K562 (cell line): ENCODE results near the gene CPSF4. TPM values are rescaled to one million over a fixed set of nuclear protein-coding genes. Genes with fewer than 3 reads are reported as not detected.

ENCODE experiments used
- ATAC-seq: fragments of 200-7000 bp; cut with Tn5 transposase; 3 replicates; pipeline ENCODE4 v1.9.1; 2020; ENCODE audit warnings: moderate library complexity
- BruUV-seq: library from RNA; stranded (reverse); fragments of 400-500 nt; replicated peaks from 2 replicates; lab custom pipeline; 2021; lab: Mats Ljungman, UMichigan
- CTCF ChIA-PET: fragments of 300-600 bp; formaldehyde crosslinking; extraction: SDS; loops from one replicate; lab custom pipeline; 2021; ENCODE audit warnings: low intra/inter-chr PET ratio; lab: Yijun Ruan, JAX
- POLR2A ChIA-PET: fragments of 300-600, 350-650 bp; sonication (Branson Sonifier 250); formaldehyde crosslinking; extraction: SDS; loops from one replicate; lab custom pipeline; 2021; ENCODE audit warnings: antibody characterized with exemption, inconsistent platforms; lab: Yijun Ruan, JAX
- DNase-seq, 4 experiments: peaks; one replicate each; pipeline versions ENCODE4 v3.0.0 to v3.0.0-alpha.2; 2011 to 2018; ENCODE audit warnings: low spot score in 3 of 4, mixed read lengths in 3 of 4; ENCODE audit errors: extremely low read depth in 1 of 4
- FAIRE-seq: peaks from 2 replicates; lab custom pipeline; 2011; peaks lifted over from hg19 to GRCh38; lab: Jason Lieb, UNC
- H2AFZ ChIP-seq: 2 replicates; pipeline ENCODE4 v1.6.0; 2011; ENCODE audit warnings: low read depth, low read length, control low read depth, inconsistent platforms
- H3K27ac ChIP-seq: fragments of 200-600 bp; 3 replicates; pipeline ENCODE4 v1.8.0; 2011; ENCODE audit warnings: low read depth, mild to moderate bottlenecking, control low read depth, inconsistent platforms, low read length, moderate library complexity, mixed read lengths; ENCODE audit errors: extremely low read depth
- H3K27me3 ChIP-seq, 2 experiments: fragments of 300-600 bp in 1 of 2; 2 replicates in 1 of 2; 3 replicates in 1 of 2; pipeline versions ENCODE4 v1.6.0 to v1.8.0; 2011; ENCODE audit warnings: inconsistent platforms in 2 of 2, low read length in 2 of 2, mild to moderate bottlenecking in 1 of 2, mixed read lengths in 1 of 2, moderate library complexity in 1 of 2; ENCODE audit not compliant: control insufficient read depth in 2 of 2, insufficient read depth in 2 of 2
- H3K36me3 ChIP-seq: fragments of 300-600 bp; 3 replicates; pipeline ENCODE4 v1.8.0; 2011; ENCODE audit warnings: mild to moderate bottlenecking, low read length, inconsistent platforms; ENCODE audit not compliant: control insufficient read depth, insufficient read depth
- H3K4me1 ChIP-seq, 2 experiments: fragments of 200-600 bp in 1 of 2; replicated peaks in 1 of 2; 2 replicates in 1 of 2; 3 replicates in 1 of 2; pipeline versions ENCODE4 v1.5.1 to v1.8.0; 2011; ENCODE audit warnings: inconsistent platforms in 2 of 2, low read length in 2 of 2, mild to moderate bottlenecking in 1 of 2, mixed read lengths in 1 of 2, moderate library complexity in 1 of 2; ENCODE audit not compliant: control insufficient read depth in 2 of 2, insufficient read depth in 2 of 2
- H3K4me2 ChIP-seq: 2 replicates; pipeline ENCODE4 v1.6.1; 2011; ENCODE audit warnings: low read length, control low read depth, inconsistent platforms, mixed read lengths; ENCODE audit not compliant: insufficient read depth
- H3K4me3 ChIP-seq: fragments of 200-600 bp; sonication (generic), shearing (Covaris generic); 2 replicates; pipeline ENCODE4 v1.5.1; 2016; ENCODE audit warnings: control low read depth, inconsistent platforms
- H3K79me2 ChIP-seq: fragments of 200-600 bp; 3 replicates; pipeline ENCODE4 v1.8.0; 2011; ENCODE audit warnings: low read length, inconsistent platforms; ENCODE audit not compliant: control insufficient read depth, insufficient read depth
- H3K9ac ChIP-seq, 2 experiments: 2 replicates each; pipeline versions ENCODE4 v1.6.0 to v1.6.1; 2011; ENCODE audit warnings: low read depth in 2 of 2, low read length in 2 of 2, control low read depth in 1 of 2, inconsistent platforms in 1 of 2, mild to moderate bottlenecking in 1 of 2, mixed read lengths in 1 of 2; ENCODE audit not compliant: insufficient read depth in 1 of 2
- H3K9me1 ChIP-seq: one replicate; pipeline ENCODE4 v1.6.0; 2011; ENCODE audit warnings: inconsistent platforms, mild to moderate bottlenecking, low read length, moderate library complexity; ENCODE audit not compliant: control insufficient read depth, insufficient read depth
- H3K9me3 ChIP-seq: replicated peaks from 2 replicates; pipeline ENCODE4 v1.5.1; 2011; ENCODE audit warnings: low read depth, low read length, inconsistent platforms; ENCODE audit not compliant: control insufficient read depth, insufficient read depth
- H4K20me1 ChIP-seq: replicated peaks from 2 replicates; pipeline ENCODE4 v1.6.1; 2011; ENCODE audit warnings: low read length, inconsistent platforms, mixed read lengths; ENCODE audit not compliant: control insufficient read depth, insufficient read depth
- POLR2G ChIP-seq: fragments of 200-400 bp; formaldehyde crosslinking; IDR thresholded peaks from 2 replicates; pipeline ENCODE4 v1.6.1; 2017; ENCODE audit warnings: low read depth, mild to moderate bottlenecking, antibody characterized with exemption, low read length, moderate library complexity
- ZNF12 ChIP-seq: sonication (generic); formaldehyde crosslinking; IDR thresholded peaks from 2 replicates; pipeline ENCODE4 v1.4.0; 2020; ENCODE audit warnings: mild to moderate bottlenecking, missing genetic modification reagents
- ZNF830 ChIP-seq: fragments of 250-450 bp; sonication (Bioruptor Pico); IDR thresholded peaks from 2 replicates; pipeline ENCODE4 v1.5.0; 2021; ENCODE audit warnings: mild to moderate bottlenecking
- WGBS: fragments of 100-300 bp; shearing (Covaris generic); methylation state at CpG from one replicate; pipeline ENCODE4 v1.1.6; 2016; ENCODE audit warnings: low coverage, mixed read lengths; ENCODE audit not compliant: insufficient coverage; ENCODE audit errors: missing lambda C conversion rate; 5-methylcytosine and 5-hydroxymethylcytosine counted together
- in situ Hi-C: fragments of 300-500 bp; cut with MboI; formaldehyde crosslinking; loops from 4 replicates; pipeline ENCODE4 v1.15.0; 2018; ENCODE audit warnings: inconsistent platforms, mixed read lengths
- intact Hi-C: fragments of 100-400 bp; cut with micrococcal nuclease; formaldehyde crosslinking; loops from 2 replicates; pipeline ENCODE4 v1.14.2; 2022
- polyA plus RNA-seq, 8 experiments: library from polyadenylated mRNA; depleted of rRNA in 4 of 8; stranded (reverse) in 5 of 8; unstranded in 3 of 8; fragments of >200 nt; fragmentation: Nextera tagmentation in 2 of 8; fragmentation: Illumina TruSeq in 1 of 8; extraction: Ambion mirVana in 2 of 8; extraction: Trizol in 1 of 8; gene quantifications; 2 replicates each; pipeline versions ENCODE4 v1.2.1 to v1.2.3, GENCODE V29; 2011 to 2014; ENCODE audit warnings: inconsistent platforms in 1 of 8, missing spikeins in 1 of 8
- total RNA-seq, 7 experiments: library from RNA; depleted of rRNA in 6 of 7; stranded (reverse); fragments of >200 nt in 6 of 7; fragmentation: Illumina TruSeq in 2 of 7; extraction: Trizol in 2 of 7; gene quantifications; 2 replicates each; pipeline versions ENCODE4 v1.2.1 to v1.2.3, GENCODE V29; 2011 to 2021; ENCODE audit warnings: low replicate concordance in 1 of 7
- TF ChIP-seq, protein P1 (sequence below): sonication (generic); formaldehyde crosslinking; IDR thresholded peaks from 2 replicates; pipeline ENCODE4 v1.8.1; 2023; ENCODE audit warnings: mild to moderate bottlenecking, missing genetic modification reagents
- TF ChIP-seq, protein P2 (sequence below): fragments of 250-450 bp; sonication (Bioruptor Pico); IDR thresholded peaks from 2 replicates; pipeline ENCODE4 v1.5.0; 2021; ENCODE audit warnings: mild to moderate bottlenecking, moderate library complexity

Gene CPSF4
- total and polyA plus RNA-seq, 9 of the 15 experiments (the other 6 are each of a cell fraction or from before 2014, with no cell fraction given): 16.9 to 118 (median 71.7) TPM

DNA sequence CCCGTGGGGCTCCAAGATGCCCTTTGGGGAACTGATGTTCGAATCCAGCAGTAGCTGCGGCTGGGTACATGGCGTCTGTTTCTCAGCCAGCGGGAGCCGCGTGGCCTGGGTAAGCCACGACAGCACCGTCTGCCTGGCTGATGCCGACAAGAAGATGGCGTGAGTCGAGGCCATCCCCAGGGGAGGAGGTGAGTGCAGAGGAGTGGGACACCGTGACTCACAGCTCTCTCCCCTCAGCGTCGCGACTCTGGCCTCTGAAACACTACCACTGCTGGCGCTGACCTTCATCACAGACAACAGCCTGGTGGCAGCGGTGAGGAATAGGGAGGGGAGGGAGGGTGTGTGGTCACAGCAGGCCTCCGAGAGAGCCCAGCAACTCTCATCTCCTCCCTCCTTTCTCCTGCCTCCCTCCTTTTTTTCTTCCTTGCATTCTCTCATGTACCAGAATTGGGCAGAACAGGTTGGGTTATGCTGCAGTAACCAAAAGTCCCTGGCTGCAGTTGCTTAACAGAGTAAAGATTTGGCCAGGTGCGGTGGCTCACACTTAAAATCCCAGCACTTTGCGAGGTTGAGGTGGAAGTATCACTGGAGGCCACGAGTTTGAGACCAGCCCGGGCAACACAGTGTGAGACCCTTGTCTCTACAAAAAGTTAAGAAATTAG is 47.7 kb upstream of the CPSF4 start:
- ChIA-PET CTCF (interaction anchor here (1.0 kb wide), 1 partner anchor 26 kb away, joined by 3 read pairs; no protein-coding TSS in a partner anchor), POLR2A (interaction anchor here (0.5 to 4.7 kb wide), 2 partner anchors 11 to 17 kb away, joined by 3 to 35 read pairs; partner anchors contain the start of genes BUD31 and PDAP1)
- H3K36me3 ChIP-seq: peaks cover 96% of the 10 kb centered on the region; the same call in 2 of the 3 replicates
- in situ Hi-C loops: no loop called here
- peak overlapping the region in 1 of 2 experiments; percentile 8; a peak in 1 of 4 replicates for H3K9ac ChIP-seq
- intact Hi-C loops: no loop called here
- no peaks in the 10 kb centered on the region for H3K9me3 ChIP-seq
- no peaks in the 10 kb centered on the region for H3K27me3 ChIP-seq
- H3K4me2 ChIP-seq: no peak overlapping the region
- H3K79me2 ChIP-seq: 0 out of 3 replicates have a peak, but pooled peaks cover 4% of the 10 kb centered on the region
- H2AFZ ChIP-seq: no peak overlapping the region
- H3K4me3 ChIP-seq: no peak overlapping the region
- H3K27ac ChIP-seq: no peak overlapping the region
- no peaks in the 10 kb centered on the region for H3K9me1 ChIP-seq
- peak; percentile 69 for TF ChIP-seq POLR2G
- TF ChIP-seq, protein P1, sequence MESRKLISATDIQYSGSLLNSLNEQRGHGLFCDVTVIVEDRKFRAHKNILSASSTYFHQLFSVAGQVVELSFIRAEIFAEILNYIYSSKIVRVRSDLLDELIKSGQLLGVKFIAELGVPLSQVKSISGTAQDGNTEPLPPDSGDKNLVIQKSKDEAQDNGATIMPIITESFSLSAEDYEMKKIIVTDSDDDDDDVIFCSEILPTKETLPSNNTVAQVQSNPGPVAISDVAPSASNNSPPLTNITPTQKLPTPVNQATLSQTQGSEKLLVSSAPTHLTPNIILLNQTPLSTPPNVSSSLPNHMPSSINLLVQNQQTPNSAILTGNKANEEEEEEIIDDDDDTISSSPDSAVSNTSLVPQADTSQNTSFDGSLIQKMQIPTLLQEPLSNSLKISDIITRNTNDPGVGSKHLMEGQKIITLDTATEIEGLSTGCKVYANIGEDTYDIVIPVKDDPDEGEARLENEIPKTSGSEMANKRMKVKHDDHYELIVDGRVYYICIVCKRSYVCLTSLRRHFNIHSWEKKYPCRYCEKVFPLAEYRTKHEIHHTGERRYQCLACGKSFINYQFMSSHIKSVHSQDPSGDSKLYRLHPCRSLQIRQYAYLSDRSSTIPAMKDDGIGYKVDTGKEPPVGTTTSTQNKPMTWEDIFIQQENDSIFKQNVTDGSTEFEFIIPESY (CRISPR knock-in tag): peak; percentile 98
- peak; percentile 92 for TF ChIP-seq ZNF12 (CRISPR knock-in tag)
- no peak for TF ChIP-seq ZNF830 (CRISPR knock-in tag)
- TF ChIP-seq, protein P2, sequence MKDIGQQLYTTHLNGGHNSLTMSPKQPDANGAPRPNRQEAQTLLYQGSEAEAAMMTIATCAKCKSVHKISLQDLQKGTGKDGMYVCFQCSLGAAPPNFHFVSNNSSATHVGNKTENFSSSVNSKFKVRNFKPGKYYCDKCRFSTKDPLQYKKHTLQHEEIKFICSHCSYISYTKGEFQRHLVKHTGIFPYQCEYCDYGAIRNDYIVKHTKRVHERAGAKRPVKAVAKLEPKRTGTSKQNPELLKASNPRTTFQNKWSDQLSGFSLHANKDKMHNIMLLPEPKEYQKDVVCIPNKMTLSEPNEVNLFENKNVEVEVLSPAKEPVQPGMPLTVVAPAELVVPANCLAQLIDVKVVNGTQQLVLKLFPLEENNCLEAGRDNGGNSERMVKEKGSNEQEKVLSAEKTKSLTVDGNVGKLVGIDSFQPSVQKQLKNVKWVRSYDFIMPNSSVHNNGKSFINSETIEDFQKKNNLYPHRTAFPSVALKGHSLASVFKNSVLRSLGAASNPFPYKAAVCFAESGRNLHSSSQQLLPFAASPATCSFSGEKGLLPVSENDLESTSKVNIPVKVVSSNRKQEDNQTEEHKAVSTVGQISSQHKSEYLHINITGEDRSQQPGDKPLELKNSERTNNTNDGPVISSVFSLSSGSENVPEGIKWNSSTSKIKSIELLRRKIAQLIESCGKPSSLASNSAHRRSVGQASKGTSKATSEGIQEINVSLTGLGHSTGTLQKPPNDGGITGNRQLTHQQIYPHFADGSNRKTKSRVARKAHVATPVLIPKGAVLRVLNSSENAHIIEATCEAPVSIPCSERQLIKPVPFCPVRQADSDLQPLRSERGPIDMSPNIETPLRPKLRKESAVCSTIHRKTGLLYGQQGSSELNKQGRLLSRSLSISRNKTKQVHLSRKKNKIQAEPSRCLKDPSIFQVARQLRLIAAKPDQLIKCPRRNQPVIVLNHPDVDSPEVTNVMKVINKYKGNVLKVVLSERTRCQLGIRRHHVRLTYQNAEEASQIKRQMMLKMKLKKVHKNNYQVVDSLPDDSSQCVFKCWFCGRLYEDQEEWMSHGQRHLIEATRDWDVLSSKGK (CRISPR knock-in tag): no peak
- DNase-seq (no peak), FAIRE-seq (peak; percentile 37), ATAC-seq (no peak)
- peaks cover 0 to 36% of the 10 kb centered on the region in 2 experiments; a peak in 2 of 5 replicates for H3K4me1 ChIP-seq
- 92% methylated on average over 22 of the region's 23 CpGs for WGBS
- no TSS peak for BruUV-seq
- H4K20me1 ChIP-seq: peaks cover 14% of the 10 kb centered on the region
